Measurements from ENCODE around the gene LRRC3. TPM values are rescaled to one million over a fixed set of nuclear protein-coding genes. Genes with fewer than 3 reads are reported as not detected.

The LRRC3 gene
- total RNA-seq, 2 experiments from 2014 or later, result not detected

GRCh38 chr21:44496564-44497550 is 41.5 kb downstream of the LRRC3 start:
- BruUV-seq (replicated peaks), result no TSS peak
- H3K27ac ChIP-seq (ENCODE audit: low read depth, low read length, poor library complexity, severe bottlenecking), result no peak overlapping the region
- no peak overlapping the region for H3K4me2 ChIP-seq (ENCODE audit: low read length)
- intact Hi-C loops (cut with micrococcal nuclease; ENCODE audit: unreplicated experiment), result no loop called here
- H3K79me2 ChIP-seq (ENCODE audit: insufficient read depth, low read depth, low read length), result no peaks in the 10 kb centered on the region
- H4K20me1 ChIP-seq (ENCODE audit: insufficient read depth, low read length), result no peaks in the 10 kb centered on the region
- no peak overlapping the region for H3K4me3 ChIP-seq (ENCODE audit: low read depth, low read length, poor library complexity, severe bottlenecking)
- no peaks in the 10 kb centered on the region for H3K9me3 ChIP-seq (ENCODE audit: low read length)
- no peaks in the 10 kb centered on the region for H3K9me2 ChIP-seq (ENCODE audit: insufficient read depth, low read length)
- no peaks in the 10 kb centered on the region for H3K36me3 ChIP-seq (ENCODE audit: insufficient read depth, low read length)
- POLR2A ChIA-PET, result no interaction called here
- H2AFZ ChIP-seq (ENCODE audit: low read length), result no peak overlapping the region
- DNase-seq (ENCODE audit: low spot score), result no peak
- no peaks in the 10 kb centered on the region for H3K4me1 ChIP-seq (ENCODE audit: insufficient read depth, low read length, poor library complexity, severe bottlenecking)
- no peak for TF ChIP-seq EZH2phosphoT487 (IDR thresholded peaks at IDR 0.05; ENCODE audit: borderline replicate concordance, low read depth, low read length)
- no peak for TF ChIP-seq CTCF (conservative IDR thresholded peaks at IDR 0.05; ENCODE audit: low read length)
- CTCF ChIA-PET (ENCODE audit: unreplicated experiment), result no interaction called here

GRCh38 chr21:44497703-44498126 is 42.4 kb downstream of the LRRC3 start:
- BruUV-seq (replicated peaks), result no TSS peak
- intact Hi-C loops (cut with micrococcal nuclease; ENCODE audit: unreplicated experiment), result no loop called here
- CTCF ChIA-PET (ENCODE audit: unreplicated experiment), result no interaction called here
- no peak overlapping the region for H3K4me2 ChIP-seq (ENCODE audit: low read length)
- no peak for TF ChIP-seq CTCF (conservative IDR thresholded peaks at IDR 0.05; ENCODE audit: low read length)
- TF ChIP-seq EZH2phosphoT487 (IDR thresholded peaks at IDR 0.05; ENCODE audit: borderline replicate concordance, low read depth, low read length), result no peak
- POLR2A ChIA-PET, result no interaction called here
- no peak overlapping the region for H3K4me3 ChIP-seq (ENCODE audit: low read depth, low read length, poor library complexity, severe bottlenecking)
- no peaks in the 10 kb centered on the region for H3K4me1 ChIP-seq (ENCODE audit: insufficient read depth, low read length, poor library complexity, severe bottlenecking)
- H2AFZ ChIP-seq (ENCODE audit: low read length), result no peak overlapping the region
- H3K9me3 ChIP-seq (ENCODE audit: low read length), result no peaks in the 10 kb centered on the region
- no peak for DNase-seq (ENCODE audit: low spot score)
- H3K27ac ChIP-seq (ENCODE audit: low read depth, low read length, poor library complexity, severe bottlenecking), result no peak overlapping the region
- no peaks in the 10 kb centered on the region for H4K20me1 ChIP-seq (ENCODE audit: insufficient read depth, low read length)
- no peaks in the 10 kb centered on the region for H3K9me2 ChIP-seq (ENCODE audit: insufficient read depth, low read length)
- no peaks in the 10 kb centered on the region for H3K36me3 ChIP-seq (ENCODE audit: insufficient read depth, low read length)
- no peaks in the 10 kb centered on the region for H3K79me2 ChIP-seq (ENCODE audit: insufficient read depth, low read depth, low read length)
